LHCN-M2 (cell line): ENCODE data around the gene LTC4S. TPM values are rescaled to one million over a fixed set of nuclear protein-coding genes. Genes with fewer than 3 reads are reported as not detected.
"Not testable (repeated sequence)": the region's sequence is repeated elsewhere in the genome, so short reads cannot be mapped to it uniquely, and the experiment has no call there.

Source experiments
- DNase-seq: peaks from one replicate; pipeline ENCODE4 v3.0.0-alpha.2; 2012; ENCODE audit warnings: low read depth
- polyA plus RNA-seq: library from polyadenylated mRNA; unstranded; fragments of >200 nt; gene quantifications from one replicate; pipeline ENCODE4 v1.2.1, GENCODE V29; 2012; ENCODE audit warnings: missing spikeins
- total RNA-seq: library from RNA; depleted of rRNA; stranded (reverse); fragments of >200 nt; gene quantifications from 2 replicates; pipeline ENCODE4 v1.2.3, GENCODE V29; 2014; rRNA removed

LTC4S gene
- total RNA-seq = not detected in 2 replicates
- polyA plus RNA-seq = 0.53 TPM

DNA sequence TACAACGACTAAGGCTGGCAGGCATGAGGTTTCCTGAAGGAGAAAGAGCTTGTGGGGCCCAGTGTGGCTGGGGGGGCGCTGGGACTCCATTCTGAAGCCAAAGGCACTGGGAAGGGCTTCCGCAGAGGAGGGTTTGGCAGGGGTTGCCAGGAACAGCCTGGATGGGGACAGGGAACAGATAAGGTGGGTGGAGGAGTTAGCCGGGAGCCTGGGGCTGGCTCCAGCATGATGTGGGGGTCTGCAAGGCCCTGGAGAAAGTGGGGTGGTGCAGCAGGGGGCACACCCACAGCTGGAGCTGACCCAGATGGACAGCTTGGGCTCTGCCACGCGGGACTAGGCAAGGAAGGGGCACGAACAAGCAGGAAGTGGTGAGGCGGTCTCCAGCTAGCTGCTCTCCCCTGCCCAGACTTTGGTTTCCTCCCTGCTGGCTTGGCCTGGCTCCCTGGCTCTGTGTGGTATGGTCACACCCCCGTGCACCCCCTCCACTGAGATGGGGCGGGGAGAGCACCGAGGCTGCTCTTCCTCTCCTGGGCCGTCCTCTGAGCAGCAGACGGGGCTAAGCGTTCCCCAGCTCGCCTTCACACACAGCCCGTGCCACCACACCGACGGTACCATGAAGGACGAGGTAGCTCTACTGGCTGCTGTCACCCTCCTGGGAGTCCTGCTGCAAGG, at the start of gene LTC4S:
LTC4S (plus strand) TSS at position 519 of the 672 bp plus-strand sequence; CDS start at position 614, 95 bp downstream.
- no peak for DNase-seq

GRCh38 chr5:179744106-179744505, 49.7 kb upstream of the LTC4S start:
- not testable (repeated sequence) for DNase-seq

- no peak for DNase-seq
Measured at GRCh38 chr5:179746872-179747271, 46.9 kb upstream of the LTC4S start.

GRCh38 chr5:179747811-179748210, 46.0 kb upstream of the LTC4S start:
- no peak for DNase-seq

- DNase-seq = no peak
Measured at GRCh38 chr5:179749857-179750508, 43.8 kb upstream of the LTC4S start.

- DNase-seq = no peak
Measured at GRCh38 chr5:179753971-179754370, 39.8 kb upstream of the LTC4S start.

- DNase-seq = no peak
Measured at GRCh38 chr5:179755022-179755421, 38.8 kb upstream of the LTC4S start.

DNA sequence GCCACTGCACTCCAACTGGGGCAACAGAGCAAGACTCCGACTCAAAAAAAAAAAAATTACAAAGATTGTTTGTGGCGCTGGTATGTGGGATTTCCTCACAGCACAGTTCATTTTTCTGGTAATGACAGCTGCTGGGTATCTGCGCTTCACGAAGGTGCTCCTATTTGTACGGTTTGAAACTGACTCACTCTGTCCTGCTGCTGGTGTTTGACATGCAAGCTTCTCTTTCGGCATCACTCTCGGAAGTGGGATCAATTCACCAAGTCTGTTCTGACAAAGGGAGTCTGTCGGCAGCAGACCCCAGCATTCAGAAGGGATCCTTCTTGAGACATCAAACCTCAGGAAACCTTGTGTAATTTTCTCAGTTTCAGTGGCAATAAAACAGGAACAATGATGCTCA, 34.8 kb upstream of the LTC4S start:
- DNase-seq = peak; percentile 46

- DNase-seq = no peak
Measured at GRCh38 chr5:179759581-179760551, 33.9 kb upstream of the LTC4S start.

GRCh38 chr5:179762079-179762780, 31.6 kb upstream of the LTC4S start:
- peak; percentile 39 for DNase-seq

- peak; percentile 82 for DNase-seq
Measured at GRCh38 chr5:179762781-179763176, 31.0 kb upstream of the LTC4S start.

DNA sequence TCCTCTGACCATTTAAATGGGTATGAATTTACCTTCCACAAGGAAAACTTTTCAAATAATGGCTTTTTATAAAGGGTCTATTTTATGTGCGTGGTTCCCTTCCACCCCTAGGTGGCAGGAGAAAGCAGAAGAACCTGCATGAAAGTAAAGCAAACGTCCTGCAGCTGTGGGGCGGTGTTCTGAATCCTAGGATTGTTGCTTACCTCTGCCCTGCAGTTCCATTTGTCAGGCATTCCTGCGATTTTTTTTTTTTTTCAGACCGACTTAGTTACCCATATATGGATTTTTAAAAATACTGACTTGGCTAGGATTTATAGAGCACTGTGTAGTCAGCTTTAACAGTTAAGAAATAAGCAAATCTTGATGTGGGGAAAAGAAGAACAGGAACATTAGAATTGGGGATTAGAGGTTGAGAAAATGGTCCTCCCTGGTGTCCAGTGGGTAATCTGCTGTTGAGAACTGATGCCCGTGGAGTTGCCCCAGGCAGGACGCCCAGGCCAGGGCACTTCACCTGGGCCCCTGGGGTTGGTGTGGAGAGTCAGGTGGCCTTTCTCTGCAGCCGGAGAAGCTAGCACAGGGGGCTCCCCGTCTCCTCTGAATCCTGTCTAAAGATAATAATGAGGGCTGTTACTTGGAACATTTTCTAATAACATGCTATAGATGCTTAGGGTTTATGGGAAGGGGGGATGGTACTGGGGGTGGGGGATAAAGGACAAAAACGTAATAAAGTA, 30.4 kb upstream of the LTC4S start:
- DNase-seq = peak; percentile 83

DNA sequence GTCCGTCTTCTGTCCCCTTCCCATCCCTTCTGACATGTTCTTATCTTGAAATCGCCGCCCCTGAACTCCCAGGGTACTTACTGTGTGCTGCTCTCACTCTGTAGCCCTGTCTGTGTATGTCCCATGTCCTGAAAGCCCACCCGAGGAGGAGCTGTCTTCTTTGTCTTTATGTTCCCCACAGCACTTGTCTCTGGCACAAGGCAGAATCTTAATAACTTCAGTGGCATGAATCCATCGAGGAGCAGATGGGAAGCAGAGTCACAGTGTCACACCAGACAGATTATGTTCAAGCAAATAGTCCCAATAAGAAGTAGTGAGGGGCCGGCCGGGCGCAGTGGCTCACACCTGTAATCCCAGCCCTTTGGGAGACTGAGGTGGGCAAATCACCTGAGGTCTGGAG, 29.7 kb upstream of the LTC4S start:
- no peak for DNase-seq

GRCh38 chr5:179765400-179765799, 28.4 kb upstream of the LTC4S start:
- peak; percentile 90 for DNase-seq

DNA sequence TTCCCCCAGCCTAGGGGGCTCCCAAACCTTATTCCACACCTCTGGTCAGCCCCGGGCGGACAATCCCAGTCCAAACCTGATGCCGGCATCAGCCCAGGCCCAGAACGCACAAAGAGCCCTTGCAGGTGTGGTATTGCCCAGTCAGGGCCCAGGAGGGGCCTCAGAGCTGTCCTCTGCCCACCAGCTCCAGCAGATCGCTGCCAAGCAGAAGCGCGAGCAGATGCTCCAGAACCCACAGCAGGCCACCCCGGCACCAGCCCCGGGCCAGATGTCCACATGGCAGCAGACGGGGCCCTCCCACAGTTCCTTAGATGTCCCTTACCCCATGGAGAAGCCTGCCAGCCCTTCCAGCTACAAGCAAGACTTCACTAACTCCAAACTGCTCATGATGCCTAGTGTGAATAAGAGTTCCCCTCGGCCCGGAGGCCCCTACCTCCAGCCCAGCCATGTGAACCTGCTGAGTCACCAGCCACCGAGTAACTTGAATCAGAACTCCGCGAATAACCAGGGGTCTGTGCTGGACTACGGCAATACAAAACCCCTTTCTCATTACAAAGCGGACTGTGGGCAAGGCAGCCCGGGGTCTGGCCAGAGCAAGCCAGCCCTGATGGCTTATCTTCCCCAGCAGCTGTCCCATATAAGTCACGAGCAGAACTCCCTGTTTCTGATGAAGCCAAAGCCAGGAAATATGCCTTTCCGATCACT, 27.6 kb upstream of the LTC4S start:
- DNase-seq = peak; percentile 51

DNA sequence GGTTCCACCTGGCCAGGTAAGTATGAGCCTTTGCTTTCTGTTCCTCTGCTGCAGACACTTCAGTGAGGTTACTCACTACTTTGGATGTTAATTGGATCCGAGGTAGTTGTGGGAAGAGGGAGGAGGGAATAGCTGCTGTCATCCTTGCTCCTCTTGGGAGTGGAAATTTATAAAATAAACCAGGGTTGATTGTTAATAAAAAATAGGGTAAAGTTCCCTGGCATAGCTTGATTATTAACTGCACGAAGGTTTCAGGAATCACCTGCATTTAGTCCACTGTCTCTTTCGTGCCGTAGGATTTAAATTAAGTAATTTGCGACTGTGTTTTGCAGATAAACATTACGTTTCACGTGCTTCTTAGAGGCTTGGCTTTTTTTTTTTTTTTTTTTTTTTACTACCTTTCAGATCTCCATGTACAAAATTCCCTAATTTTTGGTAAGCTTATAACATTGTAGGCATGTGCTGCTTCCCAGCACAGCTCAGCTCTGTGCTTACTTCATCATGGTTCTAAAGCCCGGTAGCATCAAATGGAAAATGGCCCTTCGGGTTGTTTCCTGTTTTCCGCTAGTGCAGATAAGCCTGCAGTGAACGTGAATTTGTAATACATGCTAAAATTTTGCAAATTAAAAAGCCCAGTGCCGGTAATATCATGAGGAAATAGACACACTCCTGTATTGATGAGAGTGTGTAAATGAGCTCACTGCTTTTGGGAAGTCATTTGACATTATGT, 26.9 kb upstream of the LTC4S start:
- no peak for DNase-seq

DNA sequence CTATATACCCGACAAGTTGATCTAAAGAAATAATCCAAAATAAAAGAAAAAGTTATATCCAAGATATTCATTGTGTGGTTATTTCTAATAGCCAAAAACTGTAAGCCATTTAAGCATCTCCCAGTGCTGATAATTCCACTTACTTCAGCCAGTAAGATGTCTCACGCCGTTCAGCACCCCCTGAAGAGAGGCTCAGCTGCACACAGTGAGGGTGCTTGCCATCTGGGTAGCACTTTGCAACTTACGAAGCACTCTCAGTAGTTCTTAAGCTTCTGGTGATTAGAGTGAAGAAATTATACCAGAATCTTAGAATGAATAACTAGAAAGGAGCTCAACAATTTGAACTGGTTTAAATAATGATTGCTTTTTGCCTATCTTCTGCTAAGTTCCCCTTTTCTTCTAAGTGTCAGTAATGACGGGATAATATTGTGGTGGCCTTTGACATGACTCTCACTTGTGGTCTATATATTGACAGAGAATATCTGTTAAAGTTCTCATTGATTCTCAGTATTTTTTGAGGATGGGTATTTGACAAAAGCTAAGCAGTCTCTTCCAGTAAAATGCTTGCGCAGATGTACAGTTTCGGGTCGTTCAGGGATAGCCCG, 26.2 kb upstream of the LTC4S start:
- DNase-seq = no peak

GRCh38 chr5:179768326-179769085, 25.3 kb upstream of the LTC4S start:
- no peak for DNase-seq
